Retina (tissue), 1 donor: ENCODE measurements around the gene KCNC1.

Source experiments
- DNase-seq: peaks from one replicate; pipeline ENCODE4 v3.0.0-alpha.2; 2016

The KCNC1 gene

DNA sequence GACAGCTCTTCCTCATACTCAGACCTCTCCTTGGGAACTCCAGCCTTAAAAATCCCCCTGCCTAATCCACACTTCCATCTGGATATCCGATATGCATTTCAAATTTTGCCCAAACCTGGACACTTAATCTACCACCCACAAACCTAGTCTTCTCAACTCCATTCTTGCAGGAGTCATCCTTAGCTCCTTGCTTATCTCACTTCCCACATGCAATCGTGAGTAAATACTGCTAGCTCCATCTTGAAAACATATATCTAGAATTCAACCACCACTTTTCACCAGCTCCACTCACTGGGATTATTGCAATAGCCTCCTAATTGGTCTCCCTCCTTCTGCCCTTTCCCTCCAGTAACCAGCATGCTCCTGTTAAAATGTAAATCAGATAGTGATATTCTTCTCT lies 17.8 kb upstream of the KCNC1 start:
- DNase-seq: no peak

DNA sequence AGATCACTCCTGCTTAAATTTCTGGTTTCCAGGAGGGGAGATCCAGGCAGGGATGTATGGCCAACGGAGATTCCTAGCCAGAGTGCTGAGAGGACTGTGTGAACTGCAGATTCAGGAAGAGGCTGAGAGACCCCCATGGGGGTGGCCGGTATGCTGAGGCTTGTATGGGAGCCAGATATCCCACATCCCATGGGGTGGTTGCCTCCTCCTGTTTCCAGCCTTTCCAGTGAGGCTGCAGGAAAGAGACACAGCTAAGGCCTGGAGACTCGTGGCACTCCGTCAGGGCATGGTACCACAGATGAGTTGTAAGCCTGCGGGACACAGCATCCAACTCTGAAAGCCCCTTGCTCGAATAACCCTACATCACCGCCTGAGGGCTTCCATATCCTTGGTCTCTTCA lies 16.6 kb upstream of the KCNC1 start:
- no peak for DNase-seq

DNA sequence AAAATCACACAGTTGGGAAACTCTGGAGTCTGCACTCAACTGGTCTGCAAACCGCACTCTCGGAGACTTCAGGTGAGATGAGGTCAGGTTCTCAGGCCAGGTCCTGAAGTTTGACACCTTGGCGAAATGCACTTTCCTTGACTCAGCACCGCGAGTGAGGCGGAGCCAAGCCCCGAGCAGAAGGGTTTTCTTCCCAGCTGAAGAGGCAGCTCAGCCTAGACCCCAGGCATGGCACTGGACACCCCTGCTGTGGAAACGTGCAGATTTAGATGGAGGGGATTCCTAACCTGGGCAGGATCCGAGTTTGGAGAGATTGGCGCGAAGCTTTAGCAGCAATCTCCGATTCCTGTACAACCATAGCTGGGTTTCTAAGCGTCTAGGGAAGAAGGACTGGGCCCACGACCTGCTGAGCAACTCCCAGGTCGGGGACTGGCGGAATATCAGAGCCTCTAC lies 16.0 kb upstream of the KCNC1 start:
- no peak for DNase-seq

DNA sequence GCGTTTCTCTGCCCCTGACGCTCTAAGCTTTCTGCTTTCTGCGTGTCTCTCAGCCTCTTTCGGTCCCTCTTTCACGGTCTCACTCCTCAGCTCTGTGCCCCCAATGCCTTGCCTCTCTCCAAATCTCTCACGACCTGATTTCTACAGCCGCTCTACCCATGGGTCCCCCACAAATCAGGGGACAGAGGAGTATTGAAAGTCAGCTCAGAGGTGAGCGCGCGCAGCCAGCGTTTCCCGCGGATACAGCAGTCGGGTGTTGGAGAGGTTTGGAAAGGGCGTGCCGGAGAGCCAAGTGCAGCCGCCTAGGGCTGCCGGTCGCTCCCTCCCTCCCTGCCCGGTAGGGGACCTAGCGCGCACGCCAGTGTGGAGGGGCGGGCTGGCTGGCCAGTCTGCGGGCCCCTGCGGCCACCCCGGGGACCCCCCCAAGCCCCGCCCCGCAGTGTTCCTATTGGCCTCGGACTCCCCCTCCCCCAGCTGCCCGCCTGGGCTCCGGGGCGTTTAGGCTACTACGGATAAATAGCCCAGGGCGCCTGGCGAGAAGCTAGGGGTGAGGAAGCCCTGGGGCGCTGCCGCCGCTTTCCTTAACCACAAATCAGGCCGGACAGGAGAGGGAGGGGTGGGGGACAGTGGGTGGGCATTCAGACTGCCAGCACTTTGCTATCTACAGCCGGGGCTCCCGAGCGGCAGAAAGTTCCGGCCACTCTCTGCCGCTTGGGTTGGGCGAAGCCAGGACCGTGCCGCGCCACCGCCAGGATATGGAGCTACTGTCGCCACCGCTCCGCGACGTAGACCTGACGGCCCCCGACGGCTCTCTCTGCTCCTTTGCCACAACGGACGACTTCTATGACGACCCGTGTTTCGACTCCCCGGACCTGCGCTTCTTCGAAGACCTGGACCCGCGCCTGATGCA lies 15.3 kb upstream of the KCNC1 start, which contains the start of gene MYOD1:
Gene MYOD1 (plus strand): TSS at position 544 of the 910 bp plus-strand sequence. CDS start 212 bp downstream, at position 756.
- DNase-seq: peak; percentile 55

DNA sequence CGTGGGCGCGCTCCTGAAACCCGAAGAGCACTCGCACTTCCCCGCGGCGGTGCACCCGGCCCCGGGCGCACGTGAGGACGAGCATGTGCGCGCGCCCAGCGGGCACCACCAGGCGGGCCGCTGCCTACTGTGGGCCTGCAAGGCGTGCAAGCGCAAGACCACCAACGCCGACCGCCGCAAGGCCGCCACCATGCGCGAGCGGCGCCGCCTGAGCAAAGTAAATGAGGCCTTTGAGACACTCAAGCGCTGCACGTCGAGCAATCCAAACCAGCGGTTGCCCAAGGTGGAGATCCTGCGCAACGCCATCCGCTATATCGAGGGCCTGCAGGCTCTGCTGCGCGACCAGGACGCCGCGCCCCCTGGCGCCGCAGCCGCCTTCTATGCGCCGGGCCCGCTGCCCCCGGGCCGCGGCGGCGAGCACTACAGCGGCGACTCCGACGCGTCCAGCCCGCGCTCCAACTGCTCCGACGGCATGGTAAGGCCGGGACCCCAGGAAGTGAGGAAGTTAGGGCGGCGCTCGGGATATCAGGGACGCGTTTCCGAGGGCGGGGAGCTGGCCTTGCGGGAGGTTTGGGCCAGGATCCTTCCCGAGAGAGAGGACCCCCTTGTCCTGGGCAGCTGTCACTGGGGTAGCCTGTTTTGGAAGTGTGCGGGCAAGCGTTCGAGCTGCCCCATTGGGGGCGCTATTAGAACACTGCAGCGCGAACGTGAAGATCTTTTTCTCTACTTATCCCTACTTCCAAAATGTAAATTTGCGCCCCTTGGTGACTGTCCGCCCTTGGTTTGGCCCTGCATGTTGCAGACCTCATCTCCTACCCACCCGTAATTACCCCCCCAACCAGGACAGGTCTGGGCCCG lies 14.4 kb upstream of the KCNC1 start:
- peak; percentile 73 for DNase-seq

DNA sequence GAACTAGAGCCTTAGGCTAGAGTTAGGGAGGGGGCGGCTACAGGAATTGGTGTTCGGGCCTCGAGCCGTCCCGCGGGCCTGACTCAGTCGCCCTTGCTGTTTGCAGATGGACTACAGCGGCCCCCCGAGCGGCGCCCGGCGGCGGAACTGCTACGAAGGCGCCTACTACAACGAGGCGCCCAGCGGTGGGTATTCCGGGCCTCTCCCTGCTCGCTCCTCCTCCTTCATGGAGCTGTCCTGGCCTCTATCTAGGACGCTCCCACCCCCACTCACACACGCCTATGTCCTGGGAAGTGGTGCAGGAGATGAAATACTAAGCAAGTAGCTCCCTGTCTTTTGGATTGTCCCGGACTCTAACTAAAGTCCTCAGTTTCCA lies 13.8 kb upstream of the KCNC1 start:
- DNase-seq: peak; percentile 62

DNA sequence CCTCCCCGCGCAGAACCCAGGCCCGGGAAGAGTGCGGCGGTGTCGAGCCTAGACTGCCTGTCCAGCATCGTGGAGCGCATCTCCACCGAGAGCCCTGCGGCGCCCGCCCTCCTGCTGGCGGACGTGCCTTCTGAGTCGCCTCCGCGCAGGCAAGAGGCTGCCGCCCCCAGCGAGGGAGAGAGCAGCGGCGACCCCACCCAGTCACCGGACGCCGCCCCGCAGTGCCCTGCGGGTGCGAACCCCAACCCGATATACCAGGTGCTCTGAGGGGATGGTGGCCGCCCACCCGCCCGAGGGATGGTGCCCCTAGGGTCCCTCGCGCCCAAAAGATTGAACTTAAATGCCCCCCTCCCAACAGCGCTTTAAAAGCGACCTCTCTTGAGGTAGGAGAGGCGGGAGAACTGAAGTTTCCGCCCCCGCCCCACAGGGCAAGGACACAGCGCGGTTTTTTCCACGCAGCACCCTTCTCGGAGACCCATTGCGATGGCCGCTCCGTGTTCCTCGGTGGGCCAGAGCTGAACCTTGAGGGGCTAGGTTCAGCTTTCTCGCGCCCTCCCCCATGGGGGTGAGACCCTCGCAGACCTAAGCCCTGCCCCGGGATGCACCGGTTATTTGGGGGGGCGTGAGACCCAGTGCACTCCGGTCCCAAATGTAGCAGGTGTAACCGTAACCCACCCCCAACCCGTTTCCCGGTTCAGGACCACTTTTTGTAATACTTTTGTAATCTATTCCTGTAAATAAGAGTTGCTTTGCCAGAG lies 13.2 kb upstream of the KCNC1 start:
- DNase-seq: peak; percentile 65

DNA sequence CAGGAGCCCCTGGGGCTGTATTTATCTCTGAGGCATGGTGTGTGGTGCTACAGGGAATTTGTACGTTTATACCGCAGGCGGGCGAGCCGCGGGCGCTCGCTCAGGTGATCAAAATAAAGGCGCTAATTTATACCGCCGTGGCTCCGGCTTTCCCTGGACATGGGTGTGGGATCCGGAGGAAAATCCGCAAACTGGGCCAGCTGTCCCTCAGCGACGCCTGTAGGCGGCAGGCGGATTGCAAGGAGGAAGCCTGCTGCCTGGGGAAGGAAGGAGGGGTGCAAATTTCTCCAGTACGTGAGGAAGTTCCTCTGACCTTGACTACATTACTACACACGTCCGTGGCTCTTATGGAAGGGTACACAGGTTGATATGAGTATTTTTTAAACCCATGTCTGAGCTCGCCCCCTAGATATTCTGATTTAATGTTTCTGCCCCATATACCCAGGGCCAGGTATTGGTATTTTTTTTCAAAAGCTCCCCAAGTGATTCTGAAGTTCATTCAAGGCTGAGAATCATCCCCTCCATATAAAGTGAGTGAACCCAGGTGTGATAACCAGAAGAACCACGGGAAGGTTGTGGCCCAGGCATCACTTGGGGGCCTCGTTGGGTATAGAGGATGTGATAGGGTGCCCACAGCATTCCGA lies 12.5 kb upstream of the KCNC1 start:
- peak; percentile 50 for DNase-seq

DNA sequence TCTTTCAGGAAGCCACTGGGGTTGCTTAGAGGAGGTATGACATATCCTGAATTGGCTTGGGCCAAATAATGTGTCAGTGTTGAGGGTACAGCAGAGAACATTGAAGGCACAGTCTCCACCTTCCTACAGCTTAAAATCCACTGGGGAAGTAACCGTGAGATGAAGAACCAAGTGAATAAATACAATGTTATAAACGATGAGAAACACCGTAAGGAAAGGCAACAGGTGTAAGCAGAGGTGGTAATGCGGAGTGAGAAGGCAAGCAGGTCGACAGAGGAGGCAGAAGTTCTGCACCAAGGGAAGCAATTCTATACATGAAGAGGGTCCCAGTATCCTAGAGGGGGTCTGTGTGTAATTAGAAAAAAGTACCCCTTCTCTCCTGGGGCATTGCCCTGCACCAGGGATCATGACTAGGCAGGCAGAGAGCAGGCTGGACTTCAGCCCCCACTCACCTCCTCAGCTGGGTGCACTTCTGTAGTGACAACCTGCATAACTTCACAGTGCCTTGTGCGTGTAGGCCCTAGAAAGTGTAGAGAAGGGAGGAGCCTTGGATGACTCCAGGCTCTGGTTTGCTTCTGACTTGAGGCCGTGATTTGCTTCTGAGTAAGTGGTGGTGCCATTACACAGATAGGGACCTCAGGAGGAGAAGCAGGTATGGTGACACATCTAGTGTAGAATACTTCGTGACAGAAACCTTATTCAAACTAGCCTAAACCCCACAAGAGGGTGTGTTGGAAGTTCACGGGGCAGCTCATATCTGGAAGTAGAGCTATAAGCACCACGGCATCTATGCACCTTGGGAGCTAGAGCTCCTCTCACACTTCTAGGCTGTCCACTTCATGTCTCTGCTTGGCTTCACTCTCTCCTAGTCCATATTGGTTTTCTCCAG lies 10.3 kb upstream of the KCNC1 start:
- DNase-seq: no peak

DNA sequence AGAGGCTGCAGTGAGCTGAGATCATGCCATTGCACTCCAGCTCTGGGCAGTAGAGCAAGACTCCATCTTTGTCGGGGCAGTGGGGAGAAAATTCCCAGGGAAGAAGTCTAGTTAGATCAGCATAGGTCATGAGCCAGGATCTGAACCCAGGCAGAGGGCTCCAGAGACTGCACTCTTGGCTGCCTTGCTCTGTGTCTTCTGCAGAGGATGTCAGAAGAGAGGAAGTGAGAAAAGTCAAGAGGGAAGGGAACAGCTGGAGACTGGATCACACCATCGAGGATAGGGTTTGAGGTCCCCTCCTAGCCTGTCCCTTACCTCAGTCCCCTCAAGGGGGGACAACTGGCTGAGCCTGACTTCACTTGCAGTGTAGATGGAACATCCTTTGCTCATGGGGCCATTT lies 9.4 kb upstream of the KCNC1 start:
- no peak for DNase-seq

DNA sequence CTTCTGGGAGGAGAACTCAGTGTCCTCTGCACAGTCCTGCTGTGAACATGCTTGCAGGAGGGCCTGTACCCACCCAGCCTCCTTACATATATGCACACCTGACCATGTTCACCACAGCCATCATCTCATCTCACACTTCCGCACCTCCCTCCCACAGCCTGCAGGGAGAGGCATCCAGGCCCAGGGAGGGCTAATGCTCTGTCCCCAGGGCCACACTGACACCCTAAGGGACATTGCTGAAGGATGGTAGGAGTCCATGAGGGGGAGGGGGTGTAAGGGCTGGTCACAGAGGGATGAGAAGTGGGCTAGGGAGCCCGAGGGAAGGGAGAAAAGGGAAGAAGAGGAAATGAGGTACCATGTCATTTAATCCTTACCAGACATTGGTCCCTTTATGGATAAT lies 4.4 kb upstream of the KCNC1 start:
- no peak for DNase-seq

DNA sequence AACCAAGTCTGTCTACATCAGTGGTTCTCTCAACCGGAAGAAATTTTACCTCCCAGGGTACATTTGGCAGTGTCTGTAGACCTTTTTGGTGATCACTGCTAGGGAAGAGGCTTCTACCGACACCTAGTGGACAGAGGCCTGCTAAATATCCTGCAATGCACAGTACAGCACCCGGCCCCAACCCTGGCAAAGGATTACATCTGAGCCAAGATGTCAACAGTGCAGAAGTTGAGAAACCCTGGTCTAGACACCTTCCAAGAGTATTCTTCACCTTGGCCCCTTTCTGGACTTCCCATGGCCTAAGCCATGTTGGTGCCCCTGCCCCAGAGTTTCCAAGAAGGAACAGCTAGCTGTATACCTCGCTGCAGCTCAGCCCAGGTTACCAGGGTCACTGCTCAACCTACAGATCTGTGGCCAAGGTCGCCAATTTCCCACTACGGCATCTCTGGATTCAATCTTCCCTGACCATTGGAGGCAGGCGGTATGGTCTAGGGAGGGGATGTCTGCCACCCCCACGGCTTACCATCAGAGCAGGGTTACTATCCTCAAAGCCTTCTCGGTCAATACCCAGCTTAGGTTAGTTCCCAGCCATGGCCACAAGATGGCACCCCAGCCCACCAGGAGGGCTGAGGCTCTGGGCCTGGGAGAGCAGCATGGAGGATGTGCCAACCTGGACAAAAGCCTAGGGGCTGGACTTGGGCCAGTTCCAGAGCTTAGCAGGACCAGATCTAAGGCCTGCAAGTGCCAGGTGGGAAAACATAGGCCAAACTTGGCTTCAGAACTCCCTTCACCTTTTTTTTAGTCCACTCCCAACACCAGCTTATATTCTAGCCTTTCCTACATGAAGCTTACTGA lies 3.7 kb upstream of the KCNC1 start:
- peak; percentile 91 for DNase-seq

DNA sequence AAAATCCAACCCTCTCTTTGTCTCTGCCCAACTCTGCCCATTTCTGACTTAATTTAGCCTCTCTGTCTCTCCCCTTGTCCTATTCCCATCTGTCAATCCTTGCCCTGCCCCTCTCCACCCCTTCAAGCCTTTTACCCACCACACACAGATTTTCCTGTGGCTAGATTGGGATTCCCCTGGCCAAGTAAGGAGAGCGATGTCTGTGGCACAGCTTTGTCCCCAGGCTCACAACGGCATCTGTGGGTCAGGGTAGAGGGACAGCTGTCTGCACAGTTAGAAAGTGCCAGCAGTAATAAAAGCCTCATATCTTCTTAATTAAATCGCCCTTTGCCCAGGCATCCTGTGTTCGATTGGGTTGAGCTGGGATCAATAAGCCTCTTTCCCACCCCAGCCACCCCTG lies 1.3 kb upstream of the KCNC1 start:
- no peak for DNase-seq

DNA sequence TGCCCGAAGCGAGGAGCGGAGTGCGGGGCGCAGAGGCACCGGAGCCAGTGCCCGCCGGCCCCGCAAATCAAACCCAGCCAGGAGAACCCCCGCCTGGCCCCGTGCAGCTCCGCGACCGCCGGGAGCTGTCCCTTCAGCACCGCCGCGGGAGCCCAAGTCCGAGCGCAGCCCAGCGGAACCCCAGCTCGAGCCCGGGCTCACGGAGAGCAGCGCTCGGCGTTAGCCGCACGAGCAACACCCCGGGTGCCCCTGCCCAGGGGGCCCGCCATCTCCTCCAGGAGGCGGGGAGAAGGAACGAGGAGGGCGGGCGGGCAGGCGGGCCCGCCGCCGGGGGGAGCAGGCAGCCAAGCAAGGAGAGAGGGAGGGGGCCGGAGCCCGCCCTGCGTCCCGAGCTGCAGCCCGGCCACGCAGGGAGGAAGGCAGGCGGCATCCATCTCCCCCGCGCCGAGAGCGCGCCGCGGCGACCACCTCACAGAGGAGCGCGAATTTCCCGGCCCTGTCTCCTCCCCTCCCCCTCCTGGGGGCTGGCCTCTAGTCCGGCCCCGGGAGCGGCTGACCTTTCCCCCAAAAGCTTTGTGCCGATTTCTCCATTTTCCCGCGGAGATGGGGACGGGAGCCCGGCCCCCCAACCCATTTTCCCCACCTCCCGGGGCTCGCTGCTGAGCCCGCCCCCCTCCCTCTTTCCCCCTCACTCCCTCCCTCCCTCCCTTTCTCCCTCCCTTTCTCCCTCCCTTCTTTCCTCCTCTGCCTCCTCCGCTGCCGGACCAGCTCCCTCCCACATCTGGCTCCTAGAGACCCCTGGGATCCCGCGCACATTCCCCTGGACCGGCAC lies 621 bp downstream of the KCNC1 start:
- peak; percentile 81 for DNase-seq

DNA sequence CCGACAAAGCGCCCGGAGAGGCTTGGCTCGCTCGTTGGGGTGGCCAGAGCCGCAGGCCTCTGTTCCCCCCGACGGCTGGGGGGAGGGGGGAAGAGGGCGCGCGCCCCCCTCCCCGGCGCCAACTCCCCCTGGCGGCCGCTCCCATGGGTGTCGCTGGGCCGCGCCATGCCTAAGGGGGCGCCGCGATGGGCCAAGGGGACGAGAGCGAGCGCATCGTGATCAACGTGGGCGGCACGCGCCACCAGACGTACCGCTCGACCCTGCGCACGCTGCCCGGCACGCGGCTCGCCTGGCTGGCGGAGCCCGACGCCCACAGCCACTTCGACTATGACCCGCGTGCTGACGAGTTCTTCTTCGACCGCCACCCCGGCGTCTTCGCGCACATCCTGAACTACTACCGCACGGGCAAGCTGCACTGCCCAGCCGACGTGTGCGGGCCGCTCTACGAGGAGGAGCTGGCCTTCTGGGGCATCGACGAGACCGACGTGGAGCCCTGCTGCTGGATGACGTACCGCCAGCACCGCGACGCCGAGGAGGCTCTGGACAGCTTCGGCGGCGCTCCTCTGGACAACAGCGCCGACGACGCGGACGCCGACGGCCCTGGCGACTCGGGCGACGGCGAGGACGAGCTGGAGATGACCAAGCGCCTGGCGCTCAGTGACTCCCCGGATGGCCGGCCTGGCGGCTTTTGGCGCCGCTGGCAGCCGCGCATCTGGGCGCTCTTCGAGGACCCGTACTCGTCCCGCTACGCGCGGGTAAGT lies 1.4 kb downstream of the KCNC1 start:
- DNase-seq: peak; percentile 80

DNA sequence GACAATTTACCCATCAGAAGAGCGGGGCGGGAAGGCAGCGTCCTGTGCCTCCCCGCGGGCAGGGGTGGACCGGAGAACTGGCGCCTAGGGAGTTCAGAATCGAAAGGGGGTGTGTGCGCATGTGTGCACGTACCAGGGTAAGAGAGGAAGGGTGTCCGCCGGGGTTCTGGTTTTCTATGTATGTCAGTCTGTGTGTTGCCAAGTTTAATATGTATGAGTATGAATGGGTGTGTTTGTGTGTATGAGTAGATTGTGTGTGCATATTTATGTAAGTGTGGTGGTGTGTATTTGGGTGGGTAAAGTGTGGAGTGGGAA lies 2.0 kb downstream of the KCNC1 start:
- no peak for DNase-seq

DNA sequence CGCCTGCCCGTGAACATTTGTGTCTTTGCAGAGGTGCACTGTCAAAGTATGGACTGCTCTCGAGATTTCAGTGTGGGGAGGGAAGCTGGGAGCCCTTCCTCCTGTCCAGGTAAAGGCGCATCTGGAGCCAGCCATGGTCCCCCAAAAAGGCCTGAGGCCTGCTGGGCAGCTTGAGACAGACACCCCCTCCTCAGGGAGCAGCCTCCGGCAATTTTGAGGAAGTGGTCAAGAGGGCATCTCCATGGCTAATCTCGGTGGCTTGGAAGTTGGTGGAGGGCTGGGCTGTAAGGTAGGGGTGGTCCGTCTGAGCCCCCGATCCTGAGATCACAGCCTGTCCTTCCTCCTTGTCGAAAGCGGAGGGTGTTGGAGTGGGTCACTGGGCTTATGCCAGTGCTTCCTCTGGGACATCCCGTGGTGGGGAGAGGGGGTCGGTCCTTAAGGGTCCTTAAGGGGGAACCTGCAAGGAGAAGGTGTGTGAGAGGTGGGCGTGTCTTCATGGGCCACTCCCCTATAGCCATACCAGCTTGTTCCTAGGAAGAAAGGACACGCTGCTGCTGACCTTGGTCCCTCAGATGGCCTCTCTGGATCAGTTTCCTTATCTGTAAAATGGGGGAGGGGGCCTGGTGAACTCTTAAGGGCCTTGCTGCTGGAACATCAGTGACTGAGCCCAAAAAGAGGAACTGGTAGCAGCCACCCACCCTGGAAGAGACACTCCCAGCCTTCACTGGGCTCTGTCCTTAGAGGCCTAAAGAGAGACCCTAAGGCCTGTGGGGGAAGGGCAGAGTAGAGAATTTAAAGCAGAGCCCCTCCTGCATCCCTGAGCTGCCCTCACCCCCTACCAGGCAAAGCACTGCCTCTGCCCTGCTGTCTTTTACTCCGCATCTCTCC lies 2.6 kb downstream of the KCNC1 start:
- DNase-seq: no peak
